T1000 (cell line): Measurements from ENCODE around the gene IL21R.
"Not testable (repeated sequence)": the region's sequence is repeated elsewhere in the genome, so short reads cannot be mapped to it uniquely, and the experiment has no call there.

Experiments
- DNase-seq: peaks from one replicate; lab custom pipeline; 2025; ENCODE audit warnings: mixed read lengths; lab: John Stamatoyannopoulos, UW

Gene IL21R

GRCh38 chr16:27402569-27402963, 592 bp downstream of the IL21R start:
- DNase-seq: no peak

DNA sequence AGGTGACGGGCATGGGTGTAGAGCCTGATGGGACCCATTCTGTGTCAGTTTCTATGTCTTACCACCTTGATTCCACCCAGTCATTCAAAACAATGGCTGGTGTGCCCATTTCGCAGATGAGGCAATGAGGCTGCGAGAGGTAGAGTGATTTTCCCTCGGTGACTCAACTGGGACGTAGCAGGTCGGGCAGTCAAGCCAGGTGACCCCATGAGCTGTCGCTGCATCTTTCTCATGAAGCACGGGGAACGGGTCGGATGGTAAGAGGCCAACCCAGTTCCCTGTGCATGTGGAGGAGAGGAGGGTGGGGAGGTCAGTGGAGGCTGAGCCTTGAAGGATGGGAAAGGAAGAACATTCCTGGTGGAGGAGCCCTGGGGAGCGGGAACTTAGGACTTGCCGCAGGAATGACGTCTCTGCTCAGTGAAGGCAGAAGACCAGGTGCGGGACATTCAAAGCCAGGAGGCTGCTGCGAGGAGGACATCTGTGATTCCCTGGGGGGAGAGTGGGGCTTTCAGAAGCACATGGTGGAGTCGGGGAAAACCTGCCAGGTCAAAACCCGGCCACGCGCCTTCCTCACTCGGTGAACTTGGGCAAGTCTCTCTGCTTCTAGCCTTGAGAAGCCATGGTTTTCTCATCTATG, 1.1 kb downstream of the IL21R start:
- DNase-seq: no peak

DNA sequence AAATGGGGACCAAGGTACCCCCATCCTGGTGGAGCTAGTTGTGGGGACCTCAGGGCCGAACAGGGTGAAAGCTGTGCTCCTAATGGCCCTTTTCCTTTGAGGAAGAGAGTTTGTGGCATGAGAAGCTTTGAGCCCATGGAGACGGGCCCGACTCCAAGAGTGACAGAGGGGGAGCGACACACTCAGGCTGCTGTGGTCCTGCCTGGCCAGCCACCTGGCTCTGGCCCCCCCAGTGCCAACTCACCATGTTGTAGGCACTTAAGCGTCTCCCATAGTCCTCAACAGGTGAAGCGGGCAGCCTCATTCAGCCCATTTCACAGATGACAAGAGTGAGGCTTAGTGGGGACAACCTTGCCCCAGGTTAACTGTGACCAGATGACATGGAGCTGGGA, 1.6 kb downstream of the IL21R start:
- DNase-seq: no peak

- no peak for DNase-seq
Observed at GRCh38 chr16:27404163-27404823, 2.3 kb downstream of the IL21R start.

DNA sequence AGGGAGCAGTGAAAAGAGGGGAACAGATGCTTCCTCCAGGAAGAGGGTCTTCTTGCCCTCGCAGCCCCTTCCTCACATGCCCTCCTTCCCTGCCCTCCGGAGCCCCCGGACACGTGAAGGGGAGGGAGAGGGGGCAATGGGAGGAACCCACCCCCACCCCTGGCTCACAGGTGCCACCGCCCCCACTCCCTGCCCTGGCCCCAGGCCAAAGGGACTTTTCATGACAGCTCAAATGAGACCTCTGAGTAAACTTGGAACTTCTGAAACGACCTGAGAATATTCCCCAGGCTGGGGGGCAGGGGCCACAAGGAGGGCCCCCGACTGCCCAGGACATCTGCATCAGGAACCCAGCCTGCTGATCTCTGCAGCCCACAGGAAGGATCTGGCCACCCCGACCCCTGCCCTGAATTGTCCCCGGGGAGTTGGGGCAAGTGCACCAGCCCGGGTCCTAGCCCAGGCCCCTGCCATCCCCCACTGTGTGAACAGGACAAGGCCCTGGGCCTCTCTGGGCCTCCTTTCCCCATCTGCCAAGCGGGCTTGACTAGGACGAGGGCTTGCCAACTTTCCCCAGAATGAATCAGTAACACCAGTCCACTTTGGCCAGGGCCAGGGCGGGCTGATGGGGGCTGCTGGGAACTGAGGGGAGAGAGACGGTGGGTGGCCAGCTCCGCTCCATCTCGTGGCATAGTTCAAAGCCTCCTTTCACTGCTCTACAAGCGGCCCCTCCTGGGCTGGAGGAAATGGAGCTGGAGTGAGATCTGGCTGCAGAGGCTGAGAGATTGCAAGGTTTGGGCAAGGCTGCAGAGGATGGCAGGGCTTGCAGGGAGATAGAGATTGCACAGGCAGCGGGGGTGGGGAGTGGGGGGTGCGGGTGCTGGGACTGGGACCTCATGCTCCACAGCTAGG, 3.8 kb downstream of the IL21R start:
- no peak for DNase-seq

DNA sequence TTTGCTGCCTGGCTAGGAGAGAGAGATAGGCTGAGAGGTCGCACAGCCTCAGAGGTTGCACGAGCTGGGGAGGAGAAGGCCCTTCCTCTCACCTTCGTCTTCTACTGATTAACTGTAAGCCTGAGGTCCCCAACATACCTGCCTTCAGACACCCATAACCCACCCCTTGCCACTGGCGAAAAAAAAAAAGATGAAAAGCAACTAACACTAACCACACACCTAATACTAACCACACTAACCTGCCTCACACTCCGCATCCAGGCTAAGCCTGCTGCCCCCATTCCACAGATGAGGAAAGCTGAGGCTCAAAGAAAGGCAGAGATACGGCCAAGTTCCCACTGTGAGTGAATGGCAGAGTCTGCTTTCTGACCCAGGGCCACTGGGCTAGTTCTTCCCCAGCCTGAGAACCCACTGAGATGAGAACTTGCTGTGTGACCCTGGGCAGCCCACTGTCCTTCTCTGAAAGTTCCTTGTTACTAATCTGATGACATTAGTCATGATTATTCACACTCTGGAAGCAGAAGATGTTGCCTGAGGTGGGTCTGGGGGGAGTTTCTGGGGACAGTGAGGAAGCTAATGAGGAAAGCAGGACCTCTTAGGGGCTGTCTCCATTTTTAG, 4.6 kb downstream of the IL21R start:
- DNase-seq: no peak

- DNase-seq: no peak
Observed at GRCh38 chr16:27407133-27407532, 5.2 kb downstream of the IL21R start.

- no peak for DNase-seq
Observed at GRCh38 chr16:27408012-27408601, 6.1 kb downstream of the IL21R start.

GRCh38 chr16:27408602-27409031, 6.6 kb downstream of the IL21R start:
- DNase-seq: no peak

DNA sequence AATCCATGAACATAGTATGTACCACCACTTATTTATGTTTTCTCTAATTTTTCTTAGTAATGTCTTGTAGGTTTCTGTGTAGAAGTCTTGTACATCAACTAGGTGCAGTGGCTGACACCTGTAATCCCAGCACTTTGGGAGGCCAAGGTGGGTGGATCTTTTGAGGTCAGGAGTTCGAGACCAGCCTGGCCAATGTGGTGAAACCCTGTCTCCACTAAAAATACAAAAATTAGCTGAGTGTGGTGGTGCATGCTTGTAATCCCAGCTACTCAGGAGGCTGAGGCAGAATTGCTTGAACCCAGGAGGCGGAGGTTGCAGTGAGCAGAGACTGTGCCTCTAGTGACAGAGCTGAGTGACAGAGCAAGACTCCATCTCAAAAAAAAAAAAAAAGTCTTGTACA, 8.0 kb downstream of the IL21R start:
- DNase-seq: not testable (repeated sequence)

GRCh38 chr16:27410761-27411160, 8.8 kb downstream of the IL21R start:
- DNase-seq: no peak

DNA sequence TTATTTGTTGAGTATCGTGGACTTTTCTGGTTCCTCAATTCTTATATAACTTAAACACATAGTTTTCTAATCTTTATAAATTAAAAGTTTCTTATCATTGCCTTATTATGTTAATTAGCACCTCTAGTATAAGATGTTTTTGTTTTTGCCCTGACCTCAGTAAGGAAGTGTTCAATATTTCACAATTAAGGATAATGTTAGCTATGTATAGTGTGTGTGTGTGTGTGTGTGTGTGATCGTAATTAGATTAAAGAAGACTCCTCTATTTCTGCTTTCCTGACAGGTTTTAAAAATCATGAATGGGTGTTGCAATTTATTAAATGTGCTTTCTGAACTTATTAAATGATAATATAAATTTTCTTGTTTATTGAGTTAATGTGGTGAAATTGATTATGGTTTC, 12.0 kb downstream of the IL21R start:
- no peak for DNase-seq

DNA sequence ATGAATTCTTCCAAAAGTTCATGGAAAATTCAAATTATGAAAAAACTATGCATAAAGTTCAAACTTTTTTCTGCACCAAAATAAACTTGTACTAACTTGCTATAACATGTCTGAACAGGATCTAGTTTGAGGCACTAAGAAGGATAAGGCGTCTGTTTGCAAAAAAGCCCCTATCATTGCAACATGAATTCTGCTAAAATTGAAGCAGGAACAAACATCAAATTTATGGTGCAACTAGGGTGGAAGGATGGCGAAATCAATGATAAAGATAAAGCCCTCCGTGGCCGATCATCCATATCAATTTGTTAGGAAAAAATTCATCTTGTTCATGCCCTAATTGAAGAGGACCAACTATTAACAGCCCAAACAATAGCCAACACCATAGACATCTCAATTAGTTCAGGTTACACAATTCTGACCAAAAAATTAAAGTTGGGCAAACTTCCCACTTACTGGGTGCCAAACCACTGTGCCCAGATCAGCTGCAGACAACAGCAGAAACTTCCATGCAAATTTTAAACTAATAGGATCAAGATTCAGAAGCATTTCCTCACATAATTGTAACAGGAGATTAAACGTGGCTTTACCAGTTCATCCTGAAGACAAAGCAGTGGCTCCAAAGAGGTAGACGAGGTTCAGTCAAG, 12.9 kb downstream of the IL21R start:
- no peak for DNase-seq

DNA sequence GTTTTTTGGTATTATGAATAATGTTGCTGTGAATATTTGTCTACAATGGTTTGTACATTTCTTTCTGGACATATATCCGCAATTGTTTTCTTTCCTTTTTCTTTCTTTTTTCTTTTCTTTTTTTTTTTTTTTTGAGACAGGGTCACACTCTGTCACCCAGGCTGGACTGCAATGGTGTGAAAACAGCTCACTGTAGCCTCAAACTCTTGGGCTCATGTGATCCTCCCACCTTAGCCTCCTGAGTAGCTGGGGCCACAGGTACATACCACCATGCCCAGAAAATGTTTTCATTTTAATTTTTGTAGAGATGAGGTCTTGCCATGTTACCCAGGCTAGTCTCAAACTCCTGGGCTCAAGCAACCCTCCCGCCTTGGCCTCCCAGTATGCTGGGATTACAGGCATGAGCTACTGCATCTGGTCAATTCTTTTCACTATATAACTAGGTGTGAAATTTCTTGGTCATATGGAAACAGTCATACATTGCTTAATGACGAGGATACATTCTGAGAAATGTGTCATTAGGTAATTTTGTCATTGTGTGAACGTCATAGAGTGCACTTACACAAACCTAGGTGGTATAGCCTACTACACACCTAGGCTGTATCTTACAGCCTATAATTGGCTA, 15.2 kb downstream of the IL21R start:
- no peak for DNase-seq

- DNase-seq: no peak
Observed at GRCh38 chr16:27421961-27422740, 20.2 kb downstream of the IL21R start.

- DNase-seq: no peak
Observed at GRCh38 chr16:27424772-27425498, 23.0 kb downstream of the IL21R start.

DNA sequence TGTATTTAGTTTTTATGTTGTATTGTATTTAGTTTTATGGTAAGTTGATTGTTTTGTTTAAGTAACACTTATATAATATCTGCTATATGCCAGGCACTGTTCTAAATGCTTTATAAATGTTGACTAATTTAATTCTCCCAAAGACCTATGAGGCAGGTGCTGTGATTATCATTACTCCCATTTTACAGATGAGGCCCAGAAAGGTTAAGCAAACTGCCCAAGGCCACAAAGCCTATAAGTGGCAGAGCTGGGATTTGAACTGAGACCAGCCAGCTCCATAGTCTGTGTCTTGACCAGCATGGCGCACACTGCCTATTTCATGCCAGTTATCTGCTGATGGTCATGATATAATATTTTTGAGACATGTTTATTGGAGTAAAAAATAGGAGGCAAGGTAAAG, 24.0 kb downstream of the IL21R start:
- no peak for DNase-seq

- DNase-seq: peak; percentile 34
Observed at GRCh38 chr16:27426423-27427408, 24.7 kb downstream of the IL21R start.
